GM18870 (cell line): ENCODE measurements around the gene LIPG.
"Not testable (repeated sequence)": the region's sequence is repeated elsewhere in the genome, so short reads cannot be mapped to it uniquely, and the experiment has no call there.

Source experiments
- ATAC-seq: cut with Tn5 transposase; IDR thresholded peaks from one replicate; pipeline ENCODE4 v1.9.1; 2021; ENCODE audit warnings: moderate library complexity; ENCODE audit not compliant: unreplicated experiment

Gene LIPG

DNA sequence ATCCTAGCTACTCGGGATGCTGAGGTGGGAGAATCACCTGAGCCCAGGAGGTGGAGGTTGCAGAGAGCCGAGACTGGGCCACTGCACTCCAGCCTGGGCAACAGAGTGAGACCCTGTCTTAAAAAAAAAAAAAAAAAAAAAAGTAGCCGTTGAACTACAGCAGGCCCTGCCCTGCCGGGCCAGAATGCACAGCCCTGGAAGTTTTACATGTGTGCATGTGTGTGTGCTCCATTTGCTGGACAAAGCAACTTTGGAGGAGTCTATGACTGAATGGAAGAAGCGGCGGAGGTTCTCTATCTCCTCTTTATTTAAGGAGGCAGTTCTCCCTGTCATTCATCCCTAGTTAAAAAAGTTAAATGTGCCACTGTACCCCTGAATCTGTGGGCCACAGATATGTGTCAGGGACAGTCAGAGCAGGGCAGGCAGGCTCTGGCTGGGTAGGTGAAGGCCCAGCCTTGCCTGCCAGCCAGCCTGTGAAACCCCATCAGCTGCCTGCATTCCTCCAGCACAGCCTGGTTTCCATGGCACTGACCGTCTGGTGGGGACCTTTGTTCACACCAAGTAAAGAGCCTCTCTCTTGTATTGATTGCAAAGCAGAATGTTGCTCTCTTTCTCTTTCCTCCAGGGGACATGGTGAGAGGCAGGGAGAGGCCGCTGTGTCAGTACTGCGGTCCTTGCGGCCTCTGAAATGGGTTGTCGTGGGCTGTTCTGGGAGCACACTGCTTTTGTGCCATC is 10.9 kb downstream of the LIPG start:
- ATAC-seq: no peak

DNA sequence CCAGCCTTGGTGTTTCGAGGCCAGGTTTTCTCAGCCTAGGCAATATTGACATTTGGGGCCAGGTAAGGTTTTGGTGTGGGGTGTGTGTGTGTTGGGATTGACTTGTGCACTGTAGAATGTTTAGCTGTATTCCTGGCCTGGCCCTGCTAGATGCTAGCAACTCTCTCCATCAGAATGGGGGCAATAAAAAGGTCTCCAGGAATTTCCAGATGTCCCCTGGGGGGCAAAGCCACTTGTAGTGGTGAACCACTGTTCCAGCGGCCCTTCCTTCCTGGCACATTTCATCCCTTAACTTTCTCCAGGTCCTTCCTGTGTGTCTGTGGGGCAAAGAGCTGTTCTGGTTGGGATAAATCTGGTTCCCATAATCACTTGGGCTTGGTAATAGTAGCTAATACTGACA is 12.0 kb downstream of the LIPG start:
- ATAC-seq: no peak

DNA sequence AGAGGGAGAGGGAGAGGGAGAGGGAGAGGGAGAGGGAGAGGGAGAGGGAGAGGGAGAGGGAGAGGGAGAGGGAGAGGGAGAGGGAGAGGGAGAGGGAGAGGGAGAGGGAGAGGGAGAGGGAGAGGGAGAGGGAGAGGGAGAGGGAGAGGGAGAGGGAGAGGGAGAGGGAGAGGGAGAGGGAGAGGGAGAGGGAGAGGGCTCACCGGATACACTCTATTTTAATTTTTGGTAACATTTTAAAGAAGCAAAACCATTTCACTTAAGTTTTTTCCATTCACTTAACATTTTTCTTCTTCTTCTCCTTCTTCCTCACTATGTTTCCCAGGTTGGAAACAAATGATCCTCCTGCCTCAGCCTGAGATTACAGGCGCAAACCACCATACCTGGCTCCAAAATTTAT is 17.2 kb downstream of the LIPG start:
- ATAC-seq: not testable (repeated sequence)

- not testable (repeated sequence) for ATAC-seq
Observed at GRCh38 chr18:49579583-49579982, 17.7 kb downstream of the LIPG start.

DNA sequence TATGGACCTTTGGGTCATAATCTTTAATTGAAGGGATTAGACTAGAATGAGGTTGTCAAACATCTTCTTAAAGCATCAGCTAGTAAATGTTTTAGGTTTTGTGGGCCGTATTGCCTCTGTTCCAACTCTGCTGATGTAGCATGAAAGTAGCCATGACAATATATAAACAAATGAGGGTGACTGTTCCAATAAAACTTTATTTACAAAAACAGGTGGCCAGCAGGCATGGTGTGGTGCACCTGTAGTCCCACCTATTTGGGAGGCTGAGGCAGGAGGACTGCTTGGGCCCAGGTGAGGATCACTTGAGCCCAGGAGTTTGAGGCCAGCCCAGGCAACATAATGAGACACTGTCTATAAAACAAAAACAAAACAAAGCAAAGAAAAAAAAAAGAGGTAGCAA is 18.4 kb downstream of the LIPG start:
- no peak for ATAC-seq

- ATAC-seq: no peak
Observed at GRCh38 chr18:49581371-49581770, 19.5 kb downstream of the LIPG start.

- no peak for ATAC-seq
Observed at GRCh38 chr18:49582579-49582978, 20.7 kb downstream of the LIPG start.

GRCh38 chr18:49584394-49584793 is 22.5 kb downstream of the LIPG start:
- no peak for ATAC-seq

DNA sequence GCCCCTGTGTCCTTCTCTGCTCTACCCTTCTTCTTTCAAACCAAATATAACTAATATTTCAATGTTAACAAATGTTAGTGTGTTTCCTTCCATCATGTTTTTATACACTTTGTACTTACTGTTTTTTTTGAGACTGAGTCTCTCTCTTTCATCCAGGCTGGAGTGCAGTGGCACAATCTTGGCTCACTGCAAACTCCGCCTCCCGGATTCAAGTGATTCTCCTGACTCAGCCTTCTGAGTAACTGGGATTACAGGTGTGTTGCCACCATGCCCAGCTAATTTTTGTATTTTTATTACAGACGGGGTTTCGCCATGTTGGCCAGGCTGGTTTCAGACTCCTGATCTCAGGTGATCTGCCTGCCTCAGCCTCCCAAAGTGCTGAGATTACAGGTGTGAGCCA is 23.1 kb downstream of the LIPG start:
- ATAC-seq: not testable (repeated sequence)

GRCh38 chr18:49585781-49586663 is 24.2 kb downstream of the LIPG start:
- ATAC-seq: no peak

GRCh38 chr18:49588171-49588570 is 26.3 kb downstream of the LIPG start:
- ATAC-seq: no peak

GRCh38 chr18:49588971-49589370 is 27.1 kb downstream of the LIPG start:
- ATAC-seq: no peak

DNA sequence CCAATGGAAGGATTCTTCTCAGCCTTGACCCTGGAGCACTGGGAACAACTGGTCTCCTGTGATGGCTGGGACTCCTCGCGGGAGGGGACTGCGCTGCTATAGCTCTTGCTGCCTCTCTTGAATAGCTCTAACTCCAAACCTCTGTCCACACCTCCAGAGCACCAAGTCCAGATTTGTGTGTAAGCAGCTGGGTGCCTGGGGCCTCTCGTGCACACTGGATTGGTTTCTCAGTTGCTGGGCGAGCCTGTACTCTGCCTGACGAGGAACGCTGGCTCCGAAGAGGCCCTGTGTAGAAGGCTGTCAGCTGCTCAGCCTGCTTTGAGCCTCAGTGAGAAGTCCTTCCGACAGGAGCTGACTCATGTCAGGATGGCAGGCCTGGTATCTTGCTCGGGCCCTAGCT is 28.8 kb downstream of the LIPG start:
- ATAC-seq: no peak

DNA sequence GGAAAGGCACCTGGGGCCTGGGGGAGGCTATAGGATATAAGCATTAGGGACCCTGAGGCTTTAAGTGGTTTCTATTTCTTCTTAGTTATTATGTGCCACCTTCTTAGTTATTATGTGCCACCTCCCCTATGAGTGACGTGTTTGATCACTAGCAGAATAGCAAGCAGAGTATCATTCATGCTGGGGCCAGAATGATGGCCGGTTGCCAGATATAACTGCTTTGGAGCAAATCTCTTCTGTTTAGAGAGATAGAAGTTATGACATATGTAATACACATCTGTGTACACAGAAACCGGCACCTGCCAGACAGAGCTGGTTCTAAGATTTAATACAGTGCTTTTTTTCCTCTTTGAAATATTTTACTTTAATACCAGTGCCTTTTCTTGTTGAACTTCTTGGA is 29.4 kb downstream of the LIPG start:
- ATAC-seq: no peak

DNA sequence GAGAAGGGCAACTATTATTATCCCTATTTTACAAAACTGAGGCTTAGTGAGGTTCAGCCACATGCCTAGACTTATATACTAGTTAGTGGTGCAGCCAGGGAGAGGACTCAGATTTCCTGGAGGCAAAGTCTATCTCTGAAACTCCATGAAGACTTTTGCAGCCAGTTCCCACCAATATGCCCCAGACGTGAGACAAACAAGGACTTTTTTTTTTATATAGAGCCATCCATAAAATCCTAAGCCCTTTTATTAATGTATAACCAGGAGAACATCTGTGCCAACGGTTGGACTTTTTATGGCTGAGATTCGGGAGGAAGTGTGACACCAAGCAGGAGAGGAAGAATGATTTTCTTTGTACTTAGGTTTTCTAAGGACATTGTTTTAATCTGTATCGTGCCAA is 29.9 kb downstream of the LIPG start:
- no peak for ATAC-seq

- no peak for ATAC-seq
Observed at GRCh38 chr18:49596687-49597086, 34.8 kb downstream of the LIPG start.

- no peak for ATAC-seq
Observed at GRCh38 chr18:49597157-49597931, 35.5 kb downstream of the LIPG start.

DNA sequence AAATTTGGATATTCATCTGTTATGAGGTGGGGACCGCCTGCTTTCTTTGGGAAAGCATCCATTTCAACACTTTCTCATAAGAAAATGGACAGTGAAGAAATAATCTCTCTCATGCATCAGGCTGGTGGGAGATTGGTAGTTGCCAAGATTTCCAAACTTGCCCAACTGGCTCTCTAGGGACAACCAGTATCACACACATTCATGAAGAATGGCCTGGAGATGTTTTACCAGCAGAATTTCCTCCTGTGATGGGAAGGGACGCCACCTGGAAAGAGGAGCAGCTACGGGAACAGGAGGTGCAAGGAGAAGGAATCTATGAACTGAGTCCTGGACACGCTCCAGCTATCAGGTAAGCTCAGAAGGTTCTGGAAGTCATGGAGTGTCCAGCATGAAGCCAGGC is 39.4 kb downstream of the LIPG start:
- ATAC-seq: no peak

GRCh38 chr18:49608366-49609255 is 46.8 kb downstream of the LIPG start:
- no peak for ATAC-seq

DNA sequence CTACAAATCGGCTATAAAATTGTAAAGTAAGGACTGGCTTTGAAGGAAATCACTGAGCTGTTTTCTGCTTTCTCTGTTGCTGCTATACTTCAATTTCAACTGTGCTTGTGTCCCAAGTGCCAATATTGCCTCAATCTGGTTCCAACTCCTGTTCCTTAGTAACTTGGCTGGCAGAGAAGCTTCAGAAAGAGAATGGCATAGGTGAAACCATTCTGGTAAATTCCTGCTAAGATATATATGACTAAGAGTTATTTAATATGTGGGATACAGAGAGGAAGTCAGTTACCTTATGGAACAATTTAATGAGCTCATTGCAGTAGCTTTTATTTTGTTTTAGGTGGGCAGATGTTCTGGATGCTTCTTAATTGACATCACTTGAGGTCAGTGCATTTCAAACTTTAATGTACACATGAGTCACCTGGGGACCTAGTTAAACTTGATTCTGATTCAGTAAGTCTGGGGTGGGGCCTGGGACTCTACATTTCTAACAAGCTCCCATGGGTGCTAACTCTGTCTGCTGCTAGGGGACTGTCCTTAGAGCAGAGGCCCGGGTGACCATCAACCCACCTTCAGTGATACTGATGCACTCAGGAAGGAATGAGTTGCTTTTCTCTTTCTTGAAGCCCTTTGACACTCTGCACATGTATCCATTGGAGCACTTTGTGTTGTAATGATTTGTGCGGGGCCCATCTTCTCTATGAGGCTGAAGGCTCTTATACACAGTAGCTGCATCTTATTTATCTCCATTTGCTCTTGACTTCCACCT is 47.6 kb downstream of the LIPG start:
- no peak for ATAC-seq
